GM23248 (cell line): ENCODE data around the gene UBXN10.

Source experiments
- EZH2 ChIP-seq: fragments of 200-600 bp; sonication (generic); IDR thresholded peaks from 2 replicates; pipeline ENCODE4 v1.6.1; 2018; ENCODE audit warnings: antibody characterized with exemption, mild to moderate bottlenecking; ENCODE audit not compliant: insufficient read depth, poor library complexity, severe bottlenecking
- EZH2phosphoT487 ChIP-seq: fragments of 200-600 bp; sonication (generic); IDR thresholded peaks from 2 replicates; pipeline ENCODE4 v1.6.1; 2018; ENCODE audit warnings: antibody characterized with exemption, moderate library complexity, mild to moderate bottlenecking, low read depth; ENCODE audit not compliant: insufficient read depth

DNA sequence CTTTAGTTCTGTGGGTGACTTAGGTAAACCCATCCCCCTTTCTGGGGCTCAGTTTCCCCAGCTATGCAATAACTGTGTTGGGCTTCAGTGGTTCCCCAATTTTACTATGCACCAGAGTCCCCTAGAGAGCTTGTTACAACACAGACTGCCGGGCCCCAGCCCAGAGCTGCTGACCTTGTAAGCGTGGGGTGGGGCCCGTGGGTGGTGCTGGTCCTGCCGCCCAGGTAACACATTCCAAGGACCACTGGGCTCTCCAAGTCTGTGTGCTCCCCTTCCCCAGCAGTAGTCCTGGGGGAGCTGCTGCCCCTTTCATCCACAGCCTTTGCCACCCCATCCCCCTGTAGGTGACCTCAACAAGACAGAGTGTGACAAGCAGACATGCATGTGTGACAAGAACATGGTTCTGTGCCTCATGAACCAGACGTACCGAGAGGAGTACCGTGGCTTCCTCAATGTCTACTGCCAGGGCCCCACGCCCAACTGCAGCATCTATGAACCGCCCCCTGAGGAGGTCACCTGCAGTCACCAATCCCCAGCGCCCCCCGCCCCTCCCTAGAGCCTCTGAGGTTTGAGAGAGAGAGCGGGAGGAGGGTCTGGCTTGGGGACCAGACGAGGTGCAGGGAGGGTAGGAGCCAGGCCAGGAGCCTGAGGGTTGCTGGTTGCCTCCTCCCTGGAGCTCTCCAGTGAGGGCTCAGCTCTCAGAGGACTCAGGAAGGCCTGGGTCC is 37.9 kb upstream of the UBXN10 start:
- TF ChIP-seq EZH2 (no peak), EZH2phosphoT487 (no peak)
